ENCODE results near the gene CNGB1.

- TF ChIP-seq CTCF (IDR thresholded peaks at IDR 0.05; ENCODE audit: insufficient read depth, low read length, poor library complexity, severe bottlenecking) (no peak), EZH2phosphoT487 (conservative IDR thresholded peaks at IDR 0.05; ENCODE audit: low read length) (no peak)
These were observed 6.7 kb downstream of the CNGB1 start for GRCh38 chr16:57964157-57964700.

Data from SU-DHL-6 (cell line).